ENCODE results near the gene LHPP.

DNA sequence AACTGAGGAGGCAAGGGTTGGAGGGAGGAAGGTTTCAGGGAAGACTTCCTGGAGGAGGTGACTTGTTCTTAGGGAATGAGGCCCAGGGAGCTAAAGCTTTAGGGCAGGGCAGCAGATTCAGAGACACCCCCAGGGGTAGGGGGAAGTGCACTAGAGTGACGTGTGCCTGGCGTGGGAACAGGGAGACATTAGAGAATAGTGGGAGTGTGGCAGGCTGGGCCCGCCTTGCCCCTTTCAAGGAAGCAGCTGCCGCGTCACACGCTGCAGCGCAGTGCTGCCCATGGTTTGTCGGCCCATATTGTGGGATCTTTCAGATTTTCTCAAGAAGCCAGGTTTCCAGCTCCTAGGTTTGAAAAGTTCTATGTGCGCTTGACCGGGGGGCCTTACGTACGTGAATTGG, 139.4 kb downstream of the LHPP start:
- TF ChIP-seq, protein P1, sequence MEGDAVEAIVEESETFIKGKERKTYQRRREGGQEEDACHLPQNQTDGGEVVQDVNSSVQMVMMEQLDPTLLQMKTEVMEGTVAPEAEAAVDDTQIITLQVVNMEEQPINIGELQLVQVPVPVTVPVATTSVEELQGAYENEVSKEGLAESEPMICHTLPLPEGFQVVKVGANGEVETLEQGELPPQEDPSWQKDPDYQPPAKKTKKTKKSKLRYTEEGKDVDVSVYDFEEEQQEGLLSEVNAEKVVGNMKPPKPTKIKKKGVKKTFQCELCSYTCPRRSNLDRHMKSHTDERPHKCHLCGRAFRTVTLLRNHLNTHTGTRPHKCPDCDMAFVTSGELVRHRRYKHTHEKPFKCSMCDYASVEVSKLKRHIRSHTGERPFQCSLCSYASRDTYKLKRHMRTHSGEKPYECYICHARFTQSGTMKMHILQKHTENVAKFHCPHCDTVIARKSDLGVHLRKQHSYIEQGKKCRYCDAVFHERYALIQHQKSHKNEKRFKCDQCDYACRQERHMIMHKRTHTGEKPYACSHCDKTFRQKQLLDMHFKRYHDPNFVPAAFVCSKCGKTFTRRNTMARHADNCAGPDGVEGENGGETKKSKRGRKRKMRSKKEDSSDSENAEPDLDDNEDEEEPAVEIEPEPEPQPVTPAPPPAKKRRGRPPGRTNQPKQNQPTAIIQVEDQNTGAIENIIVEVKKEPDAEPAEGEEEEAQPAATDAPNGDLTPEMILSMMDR (IDR thresholded peaks at IDR 0.05) = no peak
- no peak for TF ChIP-seq POLR2A (IDR thresholded peaks at IDR 0.05)
